Measurements from ENCODE around the gene PAIP2.

The PAIP2 gene

GRCh38 chr5:139306197-139306596, 35.5 kb upstream of the PAIP2 start:
- TF ChIP-seq FOXP2 (optimal IDR thresholded peaks at IDR 0.05; ENCODE audit: borderline replicate concordance, extremely low read depth, extremely low read length, insufficient read depth) (no peak), SIN3A (IDR thresholded peaks at IDR 0.05; ENCODE audit: borderline replicate concordance, insufficient read depth, low read length) (no peak), REST (IDR thresholded peaks at IDR 0.05; ENCODE audit: insufficient read depth in 1 of 2, low read depth in 2 of 2, low read length in 2 of 2) (no peak), POLR2AphosphoS5 (IDR thresholded peaks at IDR 0.05; ENCODE audit: low read depth, low read length) (no peak), TAF1 (IDR thresholded peaks at IDR 0.05; ENCODE audit: borderline replicate concordance, insufficient read depth, low read length) (no peak)

- TF ChIP-seq FOXP2 (optimal IDR thresholded peaks at IDR 0.05; ENCODE audit: borderline replicate concordance, extremely low read depth, extremely low read length, insufficient read depth): no peak
- no peak for TF ChIP-seq REST (IDR thresholded peaks at IDR 0.05; ENCODE audit: insufficient read depth in 1 of 2, low read depth in 2 of 2, low read length in 2 of 2)
- TF ChIP-seq SIN3A (IDR thresholded peaks at IDR 0.05; ENCODE audit: borderline replicate concordance, insufficient read depth, low read length): no peak
- no peak for TF ChIP-seq POLR2AphosphoS5 (IDR thresholded peaks at IDR 0.05; ENCODE audit: low read depth, low read length)
- TF ChIP-seq TAF1 (IDR thresholded peaks at IDR 0.05; ENCODE audit: borderline replicate concordance, insufficient read depth, low read length): no peak
These were observed 34.9 kb upstream of the PAIP2 start for GRCh38 chr5:139306628-139307379.

GRCh38 chr5:139308797-139309196, 32.9 kb upstream of the PAIP2 start:
- TF ChIP-seq POLR2AphosphoS5 (IDR thresholded peaks at IDR 0.05; ENCODE audit: low read depth, low read length): no peak
- TF ChIP-seq SIN3A (IDR thresholded peaks at IDR 0.05; ENCODE audit: borderline replicate concordance, insufficient read depth, low read length): no peak
- no peak for TF ChIP-seq REST (IDR thresholded peaks at IDR 0.05; ENCODE audit: insufficient read depth in 1 of 2, low read depth in 2 of 2, low read length in 2 of 2)
- no peak for TF ChIP-seq FOXP2 (optimal IDR thresholded peaks at IDR 0.05; ENCODE audit: borderline replicate concordance, extremely low read depth, extremely low read length, insufficient read depth)
- no peak for TF ChIP-seq TAF1 (IDR thresholded peaks at IDR 0.05; ENCODE audit: borderline replicate concordance, insufficient read depth, low read length)

- TF ChIP-seq SIN3A (IDR thresholded peaks at IDR 0.05; ENCODE audit: borderline replicate concordance, insufficient read depth, low read length): no peak
These were observed 29.6 kb upstream of the PAIP2 start for GRCh38 chr5:139312075-139312474.

GRCh38 chr5:139314276-139314675, 27.4 kb upstream of the PAIP2 start:
- no peak for TF ChIP-seq SIN3A (IDR thresholded peaks at IDR 0.05; ENCODE audit: borderline replicate concordance, insufficient read depth, low read length)
- no peak for TF ChIP-seq REST (IDR thresholded peaks at IDR 0.05; ENCODE audit: insufficient read depth in 1 of 2, low read depth in 2 of 2, low read length in 2 of 2)
- no peak for TF ChIP-seq TAF1 (IDR thresholded peaks at IDR 0.05; ENCODE audit: borderline replicate concordance, insufficient read depth, low read length)
- no peak for TF ChIP-seq FOXP2 (optimal IDR thresholded peaks at IDR 0.05; ENCODE audit: borderline replicate concordance, extremely low read depth, extremely low read length, insufficient read depth)
- no peak for TF ChIP-seq POLR2AphosphoS5 (IDR thresholded peaks at IDR 0.05; ENCODE audit: low read depth, low read length)
